SKM-1 (cell line): ENCODE measurements around the gene WDR35.

Source experiments
- DNase-seq: peaks from one replicate; lab custom pipeline; 2025; ENCODE audit not compliant: unreplicated experiment; lab: John Stamatoyannopoulos, UW

WDR35 gene

DNA sequence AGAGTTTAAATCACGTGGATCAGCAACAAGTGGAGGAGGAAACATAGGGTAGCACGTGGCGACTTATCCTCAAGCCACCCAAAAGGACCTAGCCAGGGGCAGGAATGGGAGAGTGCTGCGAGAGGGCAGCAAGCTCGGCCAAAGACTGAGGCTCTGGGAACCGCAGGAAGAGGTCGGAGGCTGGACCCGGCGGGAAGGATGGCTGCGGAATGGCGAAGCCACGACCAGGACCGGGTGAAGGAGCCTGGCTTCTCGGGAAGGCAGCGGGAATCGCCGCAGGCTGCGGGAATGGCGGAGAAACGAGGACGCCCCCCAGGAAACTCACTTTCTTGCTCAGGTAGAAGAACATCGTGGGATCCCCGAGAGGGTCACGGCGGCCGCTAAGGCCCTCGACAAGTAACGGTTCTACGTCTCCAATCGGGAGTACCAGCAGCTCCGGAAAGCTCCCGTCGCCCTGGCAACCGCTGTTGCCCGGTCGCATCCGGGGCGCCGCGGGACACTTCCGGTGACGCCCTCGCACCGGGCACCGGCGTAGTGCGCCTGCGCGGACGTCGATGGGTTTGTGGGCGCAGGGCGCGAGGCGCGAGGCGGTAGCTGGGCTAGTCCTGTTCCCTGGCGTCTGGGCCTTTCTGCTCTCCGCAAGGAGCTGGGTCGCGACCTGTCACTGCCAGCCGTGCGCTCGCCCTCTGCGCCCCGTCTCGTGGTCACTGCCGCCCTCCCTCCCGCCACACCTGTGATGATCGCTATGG is at the start of gene WDR35:
Gene WDR35, minus strand, starts transcription at position 439 of the 749 bp plus-strand sequence. Its CDS starts 90 bp downstream, at position 349.
- peak; percentile 70 for DNase-seq

DNA sequence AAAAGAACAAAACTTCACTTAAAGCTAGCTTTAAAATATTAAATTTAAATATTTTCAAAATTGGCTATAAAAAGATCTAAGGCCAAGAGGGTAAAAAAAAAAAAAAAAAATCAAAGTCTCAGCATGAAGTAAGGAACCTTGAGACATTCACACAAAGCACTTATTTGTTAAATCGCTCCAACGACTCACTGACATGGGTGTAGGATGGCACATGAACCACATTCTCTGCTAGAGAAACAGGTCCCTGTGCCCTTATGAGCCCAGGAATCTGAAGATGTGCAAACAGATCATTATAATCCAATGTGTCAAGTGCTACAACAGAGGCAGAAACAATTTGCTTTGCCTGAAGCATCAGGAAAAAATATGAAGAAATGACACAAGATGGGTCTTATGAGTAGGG is 47.8 kb upstream of the WDR35 start:
- DNase-seq, result no peak

DNA sequence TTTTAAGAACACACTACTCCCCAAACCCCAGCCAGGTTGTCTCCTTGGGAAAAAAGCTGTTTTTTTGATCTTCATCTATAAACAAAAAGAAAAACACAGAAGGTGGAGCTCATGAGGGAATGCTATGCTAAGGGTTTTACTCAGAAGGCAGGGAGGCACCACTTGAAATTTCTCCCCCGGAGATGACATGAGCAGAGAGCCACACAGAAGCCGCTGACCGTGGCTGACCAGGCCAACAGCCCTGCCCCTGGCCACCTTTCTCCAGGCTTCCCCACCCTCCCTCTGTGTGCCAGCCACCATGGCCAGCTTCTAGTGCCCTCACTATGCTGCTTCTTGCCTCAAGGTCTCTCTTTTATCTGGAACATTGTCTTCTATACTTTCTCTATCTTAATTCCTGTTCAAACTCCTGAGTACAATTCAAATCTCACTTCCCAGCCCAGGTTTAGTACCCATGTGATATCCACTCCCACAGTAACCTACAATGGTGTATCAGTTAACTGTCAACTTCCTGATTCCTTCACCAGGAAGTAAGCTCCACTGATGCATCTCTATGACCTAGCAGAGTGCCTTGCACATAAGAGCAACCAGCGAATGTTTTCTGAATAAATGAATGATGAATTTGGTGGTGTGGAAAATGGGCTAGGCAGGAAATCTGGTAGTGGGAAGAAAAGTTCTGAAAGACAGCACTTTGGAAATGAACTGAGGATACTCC is 46.2 kb upstream of the WDR35 start:
- no peak for DNase-seq

DNA sequence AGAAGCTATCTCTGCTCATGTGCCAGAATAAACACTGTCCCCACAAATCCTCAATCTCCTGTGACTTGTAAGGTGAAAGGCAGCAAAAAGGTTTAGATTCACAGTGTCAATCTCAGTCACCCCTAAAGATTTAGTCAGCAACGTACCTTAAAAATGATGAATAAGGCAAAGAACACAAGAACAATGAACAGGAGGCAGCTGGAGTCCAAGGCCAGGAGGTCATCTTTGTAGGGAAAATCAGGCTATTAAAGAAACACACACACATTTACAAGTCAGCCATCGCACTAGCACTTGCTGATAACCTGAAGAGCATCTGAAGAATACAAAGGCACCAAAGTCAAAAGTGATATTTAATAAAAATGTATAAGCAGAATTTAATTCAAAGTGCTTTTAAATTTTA is 44.9 kb upstream of the WDR35 start:
- no peak for DNase-seq

DNA sequence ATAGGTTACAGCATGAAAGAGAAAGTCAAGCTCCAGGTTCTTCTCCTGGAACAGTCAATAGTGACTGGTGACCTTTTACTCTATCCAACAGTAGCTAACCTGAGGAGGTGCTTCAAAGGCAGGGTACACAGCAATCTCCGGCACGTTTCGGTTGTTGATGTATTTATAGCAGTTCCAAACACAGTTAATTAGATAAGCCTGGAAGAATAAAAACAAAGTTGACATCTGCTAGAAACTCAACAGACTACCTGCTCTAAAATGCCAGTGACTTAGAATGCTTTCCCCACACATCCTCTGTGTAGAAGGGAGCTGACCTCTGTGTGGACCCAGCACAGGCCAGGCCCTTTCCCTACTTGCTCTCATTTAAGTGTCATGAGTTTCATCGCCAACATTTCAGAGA is 44.3 kb upstream of the WDR35 start:
- DNase-seq, result no peak

DNA sequence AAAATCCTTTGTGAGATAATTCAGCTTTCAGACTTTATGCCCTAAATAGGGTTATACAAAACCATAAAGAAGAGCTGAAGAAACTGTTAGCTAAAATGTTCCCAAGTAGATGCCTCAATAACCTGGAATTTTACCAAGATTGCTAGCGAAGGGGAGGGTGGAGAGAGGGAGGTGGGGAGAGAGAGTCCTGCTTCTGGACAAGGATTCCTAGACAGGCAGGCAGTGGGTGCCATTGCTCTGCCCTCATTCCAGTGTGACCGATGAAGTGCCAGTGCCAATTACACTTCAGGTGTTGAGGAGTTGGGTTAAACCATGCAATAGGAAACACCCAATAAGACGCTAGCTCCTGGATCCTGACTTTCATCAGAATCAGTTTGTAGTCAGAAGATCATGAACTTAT is 43.4 kb upstream of the WDR35 start:
- no peak for DNase-seq

DNA sequence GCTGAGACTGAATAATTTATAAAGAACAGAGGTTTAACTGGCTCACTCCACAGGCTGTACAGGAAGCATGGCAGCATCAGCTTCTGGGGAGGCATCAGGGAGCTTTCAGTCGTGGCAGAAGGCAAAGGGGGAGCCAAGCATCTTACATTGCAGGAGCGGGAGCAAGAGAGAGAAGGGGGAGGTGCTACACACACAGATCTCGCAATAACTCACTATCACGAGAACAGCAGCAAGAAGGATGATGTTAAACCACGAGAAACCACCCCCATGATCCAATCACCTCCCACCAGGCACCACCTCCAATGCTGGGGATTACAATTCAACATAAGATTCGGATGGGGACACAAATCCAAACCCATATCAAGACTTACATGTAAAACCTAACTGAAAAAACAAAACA is 40.3 kb upstream of the WDR35 start:
- DNase-seq, result no peak

DNA sequence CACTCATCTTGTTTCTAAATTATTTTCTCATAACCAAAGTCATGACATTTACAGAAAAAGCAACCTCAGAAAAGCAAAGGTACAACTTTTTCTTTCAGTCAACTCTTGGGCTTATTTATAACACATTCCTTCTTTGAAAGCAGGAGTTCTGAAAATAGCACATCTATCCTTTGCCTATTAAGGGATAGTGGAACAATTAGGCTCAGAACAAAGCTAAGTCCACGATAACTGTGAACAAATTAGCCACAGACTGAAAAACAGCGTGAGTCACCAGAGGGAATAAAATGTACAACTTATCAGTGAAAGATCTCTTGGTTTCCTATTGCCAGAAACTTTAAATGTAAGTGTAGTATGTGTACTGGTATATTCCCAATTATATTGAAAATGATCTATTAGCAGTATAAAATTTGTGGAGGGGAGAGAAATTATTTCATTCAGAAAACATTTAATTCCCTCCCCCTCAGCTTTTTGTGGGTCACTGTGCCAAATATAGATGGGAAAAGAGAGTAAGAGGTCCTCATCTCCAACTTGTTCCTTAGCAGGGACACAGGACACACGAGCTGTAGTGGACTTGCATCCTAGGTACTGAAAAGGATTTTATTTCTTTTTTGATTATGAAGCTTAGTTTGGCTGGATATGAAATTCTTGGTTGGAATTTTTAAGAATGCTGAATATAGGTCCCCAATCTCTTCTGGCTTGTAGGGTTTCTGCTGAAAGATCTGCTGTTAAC is 38.0 kb upstream of the WDR35 start:
- no peak for DNase-seq

DNA sequence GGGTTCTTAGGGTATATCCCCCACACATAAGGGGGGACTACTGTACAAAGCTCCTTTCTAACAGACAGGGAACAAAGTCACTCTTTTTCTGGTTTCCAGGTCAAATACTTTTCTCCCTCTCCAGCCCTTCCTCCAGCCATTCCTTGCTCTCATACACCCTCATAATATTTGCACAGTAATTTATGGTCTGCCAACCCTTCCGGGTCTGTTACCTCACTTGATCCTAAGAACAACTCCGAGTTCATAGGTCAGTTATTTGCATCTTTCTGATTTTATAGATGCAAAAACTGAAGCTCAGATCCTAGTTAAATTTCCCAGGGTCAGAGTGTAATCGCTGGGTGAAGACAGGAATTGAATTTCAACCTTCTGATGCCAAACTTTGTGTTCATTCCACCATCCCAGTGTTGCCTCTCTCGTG is 37.4 kb upstream of the WDR35 start:
- no peak for DNase-seq

DNA sequence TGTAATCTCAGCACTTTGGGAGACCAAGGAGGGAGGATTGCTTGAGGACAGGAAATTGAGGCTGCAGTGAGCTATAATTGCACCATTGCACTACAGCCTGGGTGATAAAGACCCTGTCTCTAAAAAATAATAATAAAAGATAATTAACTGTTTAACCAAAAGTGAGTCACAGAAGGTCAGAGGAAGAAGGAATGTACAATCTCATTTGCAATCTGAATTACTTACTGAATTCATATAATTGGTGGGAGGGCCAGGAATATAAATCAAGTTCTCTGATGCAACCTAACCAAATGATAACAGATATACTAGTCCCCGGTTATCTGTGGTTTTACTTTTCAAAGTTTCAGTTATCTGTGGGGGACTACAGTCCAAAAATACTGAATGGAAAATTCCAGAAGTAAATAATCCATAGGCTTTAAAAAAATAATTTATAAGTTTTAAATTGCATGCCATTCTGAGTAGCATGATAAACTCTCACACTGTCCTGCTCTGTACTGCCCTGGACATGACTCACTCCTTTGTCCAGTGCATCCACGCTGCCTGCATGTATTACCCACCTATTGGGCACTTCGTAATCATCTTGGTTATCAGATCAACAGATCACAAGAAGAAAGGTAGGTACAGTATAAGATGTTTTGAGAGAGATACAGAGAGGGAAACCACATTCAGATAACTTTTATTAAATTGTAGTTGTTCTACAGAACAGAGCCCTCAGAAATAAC is 35.3 kb upstream of the WDR35 start:
- DNase-seq, result no peak

DNA sequence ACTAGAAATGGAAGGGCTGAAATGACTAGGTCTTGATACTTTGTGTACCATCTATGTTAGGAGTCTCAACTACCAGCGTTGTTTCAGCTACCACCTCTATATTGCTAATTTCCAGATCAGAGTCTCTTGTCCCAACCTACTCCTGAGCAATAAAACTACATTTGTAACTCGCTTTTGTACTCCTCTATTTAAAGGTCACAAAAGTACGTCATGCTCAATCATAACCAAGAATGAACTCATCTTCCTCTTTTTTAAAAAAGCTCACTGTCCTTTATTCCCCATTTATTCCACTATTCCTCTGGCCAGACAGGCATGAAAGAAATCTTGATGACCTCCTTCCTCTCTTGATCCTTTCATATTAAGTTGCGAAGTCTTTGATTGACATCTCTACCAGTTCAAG is 33.8 kb upstream of the WDR35 start:
- DNase-seq, result no peak

DNA sequence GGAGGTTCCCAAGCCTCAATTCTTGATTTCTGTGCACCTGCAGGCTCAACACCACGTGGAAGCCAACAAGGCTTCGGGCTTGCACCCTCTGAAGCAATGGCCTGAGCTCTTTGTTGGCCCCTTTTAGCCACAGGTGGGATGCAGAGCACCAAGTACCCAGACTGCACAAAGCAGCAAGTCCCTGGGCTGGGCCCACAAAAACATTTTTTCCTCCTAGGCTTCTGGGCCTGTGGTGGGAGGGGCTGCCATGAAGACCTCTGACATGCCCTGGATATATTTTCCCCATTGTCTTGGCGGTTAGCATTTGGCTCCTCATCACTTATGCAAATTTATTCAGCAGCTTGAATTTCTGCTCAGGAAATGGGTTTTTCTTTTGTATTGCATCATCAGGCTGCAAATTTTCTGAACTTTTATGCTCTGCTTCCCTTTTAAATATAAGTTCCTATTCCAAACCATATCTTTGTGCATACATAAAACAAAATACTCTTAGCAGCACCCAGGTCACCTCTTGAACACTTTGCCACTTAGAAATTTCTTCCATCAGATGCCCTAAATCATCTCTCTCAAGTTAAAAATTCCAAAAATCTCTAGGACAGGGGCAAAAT is 31.6 kb upstream of the WDR35 start:
- no peak for DNase-seq

DNA sequence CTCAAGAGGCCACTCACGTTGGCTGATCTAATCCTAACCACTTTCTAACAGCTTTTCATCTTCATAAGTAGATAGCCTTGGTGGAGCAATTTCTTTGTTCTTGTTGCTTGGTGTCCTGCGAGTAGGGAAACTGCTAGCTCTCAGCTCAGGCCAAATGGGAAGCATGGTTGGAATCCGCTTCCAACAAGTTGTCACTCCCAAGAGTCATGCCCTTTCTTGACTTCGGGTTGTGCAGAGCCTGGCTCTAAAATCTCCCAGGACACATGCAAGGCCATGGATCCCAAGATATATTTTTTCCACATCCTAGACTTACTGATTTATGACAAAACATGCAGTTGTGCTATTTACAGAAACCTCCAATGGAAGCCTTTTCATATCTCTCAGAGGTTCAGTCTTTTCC is 29.8 kb upstream of the WDR35 start:
- DNase-seq, result no peak

DNA sequence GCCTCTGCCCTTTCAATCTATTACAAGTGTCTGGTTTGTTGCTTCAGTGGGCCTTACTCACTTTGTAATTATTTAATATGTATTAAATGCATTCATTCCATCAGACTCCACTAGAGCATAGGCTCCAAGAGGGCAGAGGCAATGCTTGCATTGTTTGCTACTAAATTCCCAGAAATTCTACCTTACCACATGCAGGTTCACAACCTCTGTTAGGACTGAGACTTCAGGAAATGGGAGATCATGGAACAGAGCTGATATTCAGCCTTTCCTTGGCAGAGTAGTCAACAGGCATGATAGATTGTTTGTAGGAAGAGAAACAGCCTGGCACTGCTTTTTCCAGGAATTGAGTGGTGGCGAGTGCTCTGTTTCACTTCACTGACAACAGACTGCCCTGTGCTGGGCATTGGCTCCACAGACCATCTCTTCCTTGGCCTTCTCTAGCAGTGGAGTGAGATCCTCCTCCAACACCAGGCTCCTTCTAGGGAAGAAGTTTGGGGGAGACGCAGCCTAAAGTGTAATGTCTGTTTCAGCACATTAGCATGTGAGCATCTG is 28.8 kb upstream of the WDR35 start:
- DNase-seq, result no peak

DNA sequence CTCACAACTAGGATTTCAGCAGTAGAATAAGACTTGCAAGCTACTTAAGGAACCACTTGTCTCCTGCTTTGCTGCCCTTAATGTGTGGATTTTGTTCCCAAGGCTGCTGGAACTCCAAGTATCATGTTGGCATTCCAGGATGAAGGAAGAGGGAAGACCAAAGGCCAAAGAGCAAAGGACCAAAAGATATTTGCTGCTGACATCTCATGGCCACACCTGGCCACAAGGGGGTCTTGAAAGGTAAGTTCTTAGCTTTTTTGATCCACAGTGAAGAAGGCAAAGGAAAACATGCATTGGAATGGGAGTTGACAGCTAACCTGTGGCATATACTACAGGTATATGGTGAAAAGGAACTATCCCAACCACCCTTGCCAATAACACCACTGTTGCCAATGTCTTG is 26.4 kb upstream of the WDR35 start:
- no peak for DNase-seq

DNA sequence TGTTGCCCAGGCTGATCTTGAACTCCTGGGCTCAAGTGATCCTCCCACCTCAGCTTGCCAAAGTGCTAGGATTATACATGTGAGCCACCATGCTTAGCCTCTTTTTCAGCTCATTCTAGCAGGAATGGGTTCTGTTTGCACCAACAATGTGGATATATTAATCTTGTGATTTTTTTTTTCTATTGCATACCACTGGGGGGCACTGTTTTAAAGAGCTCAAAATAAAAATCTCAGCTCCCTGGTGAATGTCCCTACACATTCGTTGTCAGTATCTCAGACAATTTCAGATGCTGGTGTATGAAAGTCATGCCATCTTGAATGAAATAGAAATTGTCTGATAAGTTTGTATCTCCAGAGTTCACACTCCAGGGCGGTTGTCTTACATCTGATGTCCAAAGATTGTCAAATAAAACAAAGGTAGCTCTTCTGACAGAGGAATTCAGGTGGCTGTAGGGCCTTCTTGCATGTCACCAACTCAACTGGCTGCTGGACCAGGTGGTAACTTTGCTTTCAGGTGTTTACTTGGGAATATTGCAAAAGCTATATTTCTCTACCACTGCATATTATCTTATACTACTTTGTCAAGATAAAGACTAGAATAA is 25.7 kb upstream of the WDR35 start:
- peak; percentile 19 for DNase-seq

DNA sequence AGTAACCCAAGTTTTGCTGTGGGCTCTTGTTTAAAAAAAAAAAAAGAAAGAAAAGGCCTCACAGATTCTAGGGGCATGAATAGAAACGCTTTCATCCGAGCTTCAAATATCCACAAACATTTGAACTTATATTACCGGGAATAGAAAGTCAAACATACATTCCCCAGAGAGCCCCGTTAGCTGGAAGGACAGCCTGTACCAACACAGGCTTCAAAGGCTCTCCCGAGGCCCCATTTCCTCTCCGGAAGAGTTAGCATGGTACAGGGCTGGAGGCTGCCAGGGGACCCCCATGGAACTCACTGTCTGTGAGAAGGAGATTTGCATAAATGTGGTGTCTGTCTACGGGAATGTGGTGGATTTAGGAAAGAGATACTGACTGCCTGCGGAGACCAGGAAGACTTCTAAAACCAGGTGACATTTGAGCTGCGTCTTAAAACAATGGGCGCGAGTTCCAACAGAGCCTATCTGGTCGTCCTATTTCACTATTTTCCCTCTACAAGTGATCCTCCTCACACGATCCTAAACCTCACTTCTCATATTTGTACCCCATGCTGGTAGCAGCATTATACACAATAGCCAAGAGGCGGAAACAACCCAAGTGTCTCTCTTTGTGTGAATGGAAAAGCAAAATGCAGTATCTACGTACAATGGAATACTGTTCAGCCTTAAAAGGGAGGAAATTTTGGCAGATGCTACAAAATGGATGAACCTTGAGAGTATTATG is 23.4 kb upstream of the WDR35 start:
- no peak for DNase-seq

DNA sequence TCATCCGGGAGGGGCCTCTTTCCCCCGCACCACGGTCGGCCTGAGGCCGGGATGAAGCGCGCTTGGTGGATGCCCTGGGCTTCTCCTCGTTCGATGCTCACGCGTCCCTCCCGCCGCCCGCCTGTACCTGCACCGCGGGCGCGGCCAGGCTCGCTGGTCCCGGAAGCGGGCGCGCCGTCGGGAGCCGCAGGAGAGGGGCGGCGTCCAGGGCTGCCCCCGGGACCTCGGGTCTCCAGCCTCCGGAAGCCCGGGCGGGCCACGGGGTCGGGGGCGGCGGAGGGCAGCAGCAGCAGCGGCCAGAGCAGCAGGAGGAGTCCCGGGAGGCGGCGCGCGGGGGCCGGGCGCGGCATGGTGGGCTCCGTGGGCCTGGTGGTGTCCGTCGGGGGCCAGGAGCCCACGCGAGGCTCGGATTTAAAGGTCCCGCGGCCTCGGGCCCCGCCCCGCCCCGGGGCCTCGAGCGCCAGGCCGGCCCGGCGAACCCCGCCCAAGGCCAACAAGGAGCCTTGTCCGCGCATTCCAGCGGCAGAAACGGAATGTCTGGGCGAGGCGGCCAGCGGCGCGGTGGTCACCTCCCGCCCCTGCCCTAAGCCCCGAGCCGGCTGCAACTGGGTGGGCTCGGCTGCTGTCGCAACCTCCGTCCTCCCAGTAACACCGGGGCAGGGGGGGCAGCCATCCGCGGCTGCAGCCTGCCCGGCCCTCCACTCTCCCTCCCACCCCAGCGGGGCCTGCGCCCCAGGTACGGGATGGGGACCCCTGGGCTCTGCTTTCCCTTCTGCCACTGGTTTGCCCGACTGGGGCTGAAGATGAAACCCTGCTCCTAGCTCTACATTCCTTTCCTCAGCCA is 22.6 kb upstream of the WDR35 start, which contains the start of gene MATN3:
Gene MATN3, minus strand, starts transcription at position 387 of the 844 bp plus-strand sequence. Its CDS starts 37 bp downstream, at position 350.
- no peak for DNase-seq

DNA sequence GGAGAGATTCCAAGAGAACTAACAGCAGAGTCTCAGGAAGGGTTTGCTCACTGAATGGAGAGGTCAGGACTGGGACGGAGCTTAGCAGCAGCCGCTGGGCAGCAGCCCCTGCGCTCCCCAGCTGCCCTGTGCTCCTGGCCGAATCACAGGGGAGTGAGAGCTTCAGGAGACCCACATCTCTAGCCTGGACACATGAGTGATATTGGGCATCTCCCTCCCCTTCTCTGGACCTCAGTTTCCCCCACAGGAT is 22.1 kb upstream of the WDR35 start:
- DNase-seq, result no peak
